ENCODE data around the gene NINL.

NINL gene

DNA sequence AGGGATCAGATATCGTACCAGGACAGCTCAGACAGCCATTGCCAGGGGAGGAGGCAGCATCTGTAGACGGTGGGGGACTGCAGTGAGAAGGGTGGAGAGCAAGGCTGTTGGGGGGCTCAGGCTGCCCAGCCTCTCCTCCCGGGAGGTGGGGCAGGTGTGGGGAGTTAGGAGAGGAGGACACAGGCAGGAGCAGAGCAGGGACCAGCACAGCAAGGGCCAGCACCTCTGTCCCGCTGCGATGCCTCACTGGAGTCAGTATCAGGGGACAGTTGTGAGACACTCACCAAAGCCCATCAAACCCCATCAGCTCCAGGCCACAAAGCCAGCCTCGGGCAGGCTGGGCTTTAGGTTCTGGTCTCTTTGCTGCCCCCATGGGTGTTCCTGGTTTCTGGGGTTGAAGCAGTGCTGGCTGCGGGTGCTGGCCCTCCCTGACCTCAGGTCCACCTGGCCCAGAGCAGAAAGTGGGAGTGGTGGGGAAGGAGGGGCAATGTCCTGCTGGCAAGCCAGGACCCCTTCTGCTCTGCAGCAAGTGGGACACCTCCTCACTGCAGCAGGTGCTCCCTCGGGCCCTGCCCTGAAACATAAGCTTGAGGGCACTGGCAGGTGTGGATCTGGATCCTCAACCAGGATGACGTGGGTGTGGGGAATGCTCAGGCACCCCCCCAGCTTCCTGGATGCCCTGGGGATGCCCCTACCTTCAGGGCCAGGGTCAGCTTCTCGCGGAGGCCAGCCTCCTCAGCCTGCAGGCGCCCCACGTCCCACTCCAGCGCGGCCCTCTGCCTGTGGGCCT is 94.5 kb downstream of the NINL start:
- TF ChIP-seq, protein P1, sequence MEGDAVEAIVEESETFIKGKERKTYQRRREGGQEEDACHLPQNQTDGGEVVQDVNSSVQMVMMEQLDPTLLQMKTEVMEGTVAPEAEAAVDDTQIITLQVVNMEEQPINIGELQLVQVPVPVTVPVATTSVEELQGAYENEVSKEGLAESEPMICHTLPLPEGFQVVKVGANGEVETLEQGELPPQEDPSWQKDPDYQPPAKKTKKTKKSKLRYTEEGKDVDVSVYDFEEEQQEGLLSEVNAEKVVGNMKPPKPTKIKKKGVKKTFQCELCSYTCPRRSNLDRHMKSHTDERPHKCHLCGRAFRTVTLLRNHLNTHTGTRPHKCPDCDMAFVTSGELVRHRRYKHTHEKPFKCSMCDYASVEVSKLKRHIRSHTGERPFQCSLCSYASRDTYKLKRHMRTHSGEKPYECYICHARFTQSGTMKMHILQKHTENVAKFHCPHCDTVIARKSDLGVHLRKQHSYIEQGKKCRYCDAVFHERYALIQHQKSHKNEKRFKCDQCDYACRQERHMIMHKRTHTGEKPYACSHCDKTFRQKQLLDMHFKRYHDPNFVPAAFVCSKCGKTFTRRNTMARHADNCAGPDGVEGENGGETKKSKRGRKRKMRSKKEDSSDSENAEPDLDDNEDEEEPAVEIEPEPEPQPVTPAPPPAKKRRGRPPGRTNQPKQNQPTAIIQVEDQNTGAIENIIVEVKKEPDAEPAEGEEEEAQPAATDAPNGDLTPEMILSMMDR (conservative IDR thresholded peaks at IDR 0.05; ENCODE audit: low read depth) = no peak
- no peak for DNase-seq (ENCODE audit: low spot score)
- POLR2A ChIA-PET (ENCODE audit: low non-redundant PET) = no interaction called here
- H3K27ac ChIP-seq = 0 out of 2 replicates have a peak overlapping the region, but pooled peaks have one; percentile 5
- CTCF ChIA-PET = interaction anchor here (0.6 kb wide), 1 partner anchor 155 kb away, joined by 3 read pairs; no protein-coding TSS in a partner anchor

DNA sequence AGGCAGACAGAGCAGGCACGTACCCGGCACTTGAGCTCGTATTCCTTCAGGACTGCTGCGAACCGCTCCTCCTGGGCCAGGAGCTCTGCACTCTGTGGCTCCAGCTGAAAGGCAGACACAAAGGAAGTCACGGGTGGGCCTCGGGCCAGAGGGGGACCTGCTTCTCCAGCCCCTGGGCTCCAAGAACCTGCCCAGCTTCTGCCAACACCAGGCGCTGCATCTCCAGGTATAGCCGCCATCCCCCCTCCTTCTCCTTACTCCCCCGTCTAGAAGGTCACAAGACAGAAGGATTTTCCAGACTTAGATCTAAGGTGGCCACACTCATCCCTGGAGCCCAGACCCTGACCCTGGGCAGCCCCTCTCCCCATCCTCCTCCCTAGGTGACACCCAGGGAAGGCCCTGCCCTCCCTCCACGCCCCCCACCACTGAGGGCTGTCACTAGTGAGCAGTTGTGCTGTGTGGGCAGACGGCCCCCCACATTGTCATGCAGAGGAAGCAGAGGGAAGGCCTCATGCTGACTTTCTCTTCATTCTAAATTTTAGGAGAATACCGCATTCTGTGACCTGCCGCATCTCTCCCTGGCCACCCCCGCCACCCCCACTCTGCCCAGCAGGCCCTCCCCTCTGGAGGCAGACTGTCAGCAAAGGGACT is 96.0 kb downstream of the NINL start:
- peak overlapping the region; percentile 88 for H3K27ac ChIP-seq
- ChIA-PET POLR2A (ENCODE audit: low non-redundant PET) (no interaction called here), CTCF (no interaction called here)
- TF ChIP-seq, protein P1 (conservative IDR thresholded peaks at IDR 0.05; ENCODE audit: low read depth) = no peak
- DNase-seq (ENCODE audit: low spot score) = no peak

DNA sequence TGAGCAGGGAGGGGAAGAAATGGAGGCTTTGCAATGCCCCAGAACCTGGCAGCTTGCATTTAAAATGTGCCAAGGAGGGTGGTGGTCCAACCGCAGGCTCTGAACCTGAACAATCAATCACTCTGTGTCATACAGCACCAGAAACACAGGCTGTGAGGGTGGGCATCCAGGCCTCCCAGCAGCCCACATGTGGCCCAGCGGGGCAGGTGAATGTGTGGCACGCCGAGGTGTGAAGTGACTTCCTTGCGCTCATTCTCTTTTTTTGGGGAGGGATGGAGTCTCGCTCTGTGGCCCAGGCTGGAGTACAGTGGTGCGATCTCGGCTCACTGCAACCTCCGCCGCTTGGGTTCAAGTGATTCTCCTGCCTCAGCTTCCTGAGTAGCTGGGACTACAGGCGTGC is 97.4 kb downstream of the NINL start:
- ChIA-PET CTCF (interaction anchor here (0.5 to 0.6 kb wide), 3 partner anchors 32 to 888 kb away, joined by 3 to 4 read pairs (median 3); no protein-coding TSS in a partner anchor), POLR2A (ENCODE audit: low non-redundant PET) (no interaction called here)
- TF ChIP-seq, protein P1 (conservative IDR thresholded peaks at IDR 0.05; ENCODE audit: low read depth) = no peak
- no peak for DNase-seq (ENCODE audit: low spot score)
- peak overlapping the region; percentile 88 for H3K27ac ChIP-seq

DNA sequence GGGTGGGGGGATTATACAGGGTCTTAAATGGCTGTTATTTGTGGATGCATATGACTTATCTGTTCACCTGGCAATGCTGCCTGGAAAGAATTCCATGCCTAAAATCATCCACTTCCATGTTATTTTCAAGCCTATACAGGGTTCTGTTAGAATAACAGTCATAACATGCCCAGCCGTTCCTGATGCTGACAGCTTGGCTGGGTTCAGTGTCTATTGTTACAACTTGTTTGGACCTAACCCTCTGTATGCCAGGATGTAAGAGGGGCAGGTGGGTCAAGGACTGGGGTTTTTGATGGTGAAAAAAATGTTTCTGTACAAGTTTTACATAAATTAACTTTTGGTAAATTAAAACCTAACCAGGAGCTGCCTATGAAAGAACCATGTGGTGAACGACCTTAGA is 98.0 kb downstream of the NINL start:
- CTCF ChIA-PET = interaction anchor here (0.5 to 0.8 kb wide), 3 partner anchors 10 to 889 kb away, joined by 3 to 4 read pairs (median 3); no protein-coding TSS in a partner anchor
- POLR2A ChIA-PET (ENCODE audit: low non-redundant PET) = no interaction called here
- DNase-seq (ENCODE audit: low spot score) = peak; percentile 11
- TF ChIP-seq, protein P1 (conservative IDR thresholded peaks at IDR 0.05; ENCODE audit: low read depth) = no peak
- H3K27ac ChIP-seq = peak overlapping the region; percentile 88

DNA sequence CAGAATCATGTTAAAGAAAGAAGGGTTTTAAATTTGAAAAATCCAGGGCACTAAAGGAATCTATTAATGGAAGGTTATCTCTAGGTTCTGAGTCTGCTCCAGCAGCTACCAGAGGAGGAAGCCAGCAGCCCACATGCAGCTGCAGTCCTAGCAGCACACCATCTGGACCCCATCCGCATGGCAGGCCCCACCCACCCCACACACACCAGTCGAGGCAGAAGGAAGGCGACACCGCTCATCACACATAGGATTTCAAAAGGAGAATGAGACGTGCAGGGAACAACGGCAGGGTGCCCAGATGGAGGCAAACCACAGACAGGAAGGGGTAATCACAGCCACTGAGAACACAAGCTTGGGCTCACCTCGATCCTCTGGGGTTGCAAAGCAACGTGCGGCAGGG is 99.0 kb downstream of the NINL start:
- ChIA-PET CTCF (interaction anchor here (0.6 to 0.8 kb wide), 2 partner anchors 11 to 263 kb away, joined by 3 read pairs; no protein-coding TSS in a partner anchor), POLR2A (ENCODE audit: low non-redundant PET) (no interaction called here)
- H3K27ac ChIP-seq = peak overlapping the region; percentile 58
- no peak for DNase-seq (ENCODE audit: low spot score)
- TF ChIP-seq, protein P1 (conservative IDR thresholded peaks at IDR 0.05; ENCODE audit: low read depth) = no peak

DNA sequence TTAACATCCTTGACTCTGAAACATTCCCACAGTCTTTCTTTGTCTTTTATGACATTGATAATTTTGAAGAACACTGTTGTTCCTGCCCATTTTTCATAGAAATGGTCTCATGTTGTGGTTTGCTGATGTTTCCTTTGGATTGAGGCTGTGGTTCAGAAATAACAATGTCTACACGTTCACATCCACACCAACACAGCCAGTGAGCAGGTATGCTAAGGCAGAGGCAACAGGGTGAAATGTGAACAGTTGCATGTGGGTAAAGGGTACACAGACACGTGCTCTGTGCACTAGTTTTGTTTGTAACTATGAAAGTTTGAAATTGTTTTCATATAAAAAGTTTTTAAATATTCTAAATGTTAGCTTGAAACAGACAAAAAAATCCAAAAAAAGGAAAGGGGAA is 99.5 kb downstream of the NINL start:
- POLR2A ChIA-PET (ENCODE audit: low non-redundant PET) = no interaction called here
- DNase-seq (ENCODE audit: low spot score) = no peak
- no peak overlapping the region for H3K27ac ChIP-seq
- CTCF ChIA-PET = no interaction called here
- TF ChIP-seq, protein P1 (conservative IDR thresholded peaks at IDR 0.05; ENCODE audit: low read depth) = no peak

Data from RWPE1 (cell line).